Posterior cingulate gyrus (tissue), 11 donors: ENCODE data around the gene GSAP.
"Not testable (repeated sequence)": the region's sequence is repeated elsewhere in the genome, so short reads cannot be mapped to it uniquely, and the experiment has no call there.

Source experiments
- DNase-seq, 10 donors: peaks; one replicate each; pipeline versions ENCODE4 v3.0.0 to v3.0.0-alpha.2; 2020 to 2021; ENCODE audit warnings: mixed read lengths in 3 of 10
- intact Hi-C: fragments of 100-400 bp; cut with DNase I; formaldehyde crosslinking; loops from one replicate; pipeline ENCODE4 v1.15.1; 2023

GSAP gene

GRCh38 chr7:77334039-77334438 is 82.1 kb downstream of the GSAP start:
- intact Hi-C loops, DNase-seq: not testable (repeated sequence)

DNA sequence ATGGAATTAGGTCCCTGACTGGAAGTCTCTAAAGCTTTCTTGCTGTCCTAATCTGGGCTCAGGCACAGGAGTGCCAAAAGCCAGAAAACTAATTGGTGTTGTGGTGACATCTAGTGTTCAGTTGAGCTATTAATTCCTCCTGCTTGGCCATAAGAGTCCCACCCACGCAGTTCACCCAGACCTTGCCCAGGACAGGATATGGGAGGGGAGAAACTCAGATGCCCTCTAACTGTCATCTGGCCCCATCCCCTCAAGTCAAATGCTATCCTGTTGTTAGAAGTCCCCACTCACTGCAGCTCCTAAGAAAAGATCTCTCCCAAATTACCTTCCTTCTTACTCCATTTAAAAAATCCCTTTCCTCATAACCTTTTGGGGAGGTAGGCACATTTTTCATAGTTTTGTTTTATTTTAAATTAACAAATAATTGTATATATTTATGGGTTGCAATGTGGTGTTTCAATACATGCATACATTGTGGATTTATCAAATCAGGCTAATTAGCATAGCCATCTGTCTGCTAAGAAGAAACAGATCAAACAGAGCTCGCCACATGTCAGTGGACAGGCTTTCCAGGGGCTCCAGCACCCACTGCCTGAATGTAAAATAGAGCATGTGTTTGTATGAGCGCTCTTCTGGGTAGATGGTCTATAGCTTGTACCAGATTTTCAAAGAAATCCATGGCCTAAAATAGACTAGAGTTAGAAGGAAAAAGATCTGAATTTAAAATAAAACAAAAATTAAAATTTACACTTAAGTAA is 84.0 kb downstream of the GSAP start:
- peak in 7 of 10 donors; percentile 23 to 87 (median 42) for DNase-seq
- intact Hi-C loops, result loop anchor here (2.0 kb wide), 1 partner anchor 203 kb away; no protein-coding TSS in a partner anchor

DNA sequence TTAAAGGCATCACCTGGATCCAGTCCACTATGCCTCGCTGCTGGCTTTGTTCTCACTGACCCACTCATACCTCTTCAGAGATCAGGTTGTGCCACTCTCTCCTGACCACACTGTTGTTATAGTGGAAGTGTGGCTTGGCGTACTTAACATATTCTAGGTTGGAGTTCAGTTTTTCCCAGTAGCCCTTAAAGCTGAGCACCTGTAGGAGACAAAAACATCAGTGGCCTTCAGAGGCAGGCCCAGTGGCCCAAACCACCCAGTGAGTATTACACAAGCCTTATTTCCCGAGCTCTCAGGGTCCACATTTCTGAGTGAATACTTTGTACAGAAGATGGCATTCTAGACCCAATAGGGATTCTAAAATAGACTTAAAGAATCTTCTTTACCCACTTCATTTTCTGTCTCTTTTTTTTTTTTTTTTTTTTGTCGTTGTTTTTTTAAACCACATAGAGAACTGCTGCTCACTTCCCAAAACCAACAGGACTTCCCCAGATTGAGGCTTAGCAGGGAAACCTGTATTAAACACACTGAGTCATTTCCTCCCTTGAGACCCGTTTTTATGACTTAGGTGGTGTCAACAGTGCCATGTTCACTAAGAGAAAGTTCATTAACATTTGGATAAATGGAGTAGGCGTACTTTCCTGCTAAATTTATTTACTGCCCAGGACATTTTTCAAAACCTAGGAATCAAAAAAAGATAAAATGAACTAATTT is 85.8 kb downstream of the GSAP start:
- intact Hi-C loops, result loop anchor here (2.0 kb wide), 1 partner anchor 202 kb away; no protein-coding TSS in a partner anchor

GRCh38 chr7:77329466-77330168 is 86.5 kb downstream of the GSAP start:
- DNase-seq, result no peak
- intact Hi-C loops, result loop anchor here (2.0 kb wide), 1 partner anchor 201 kb away; no protein-coding TSS in a partner anchor

More for the DNA sequence above, 85.8 kb downstream of the GSAP start:
- DNase-seq, result no peak

GRCh38 chr7:77328669-77329068 is 87.5 kb downstream of the GSAP start:
- intact Hi-C loops, result no loop called here
- no peak for DNase-seq

GRCh38 chr7:77327932-77328628 is 88.1 kb downstream of the GSAP start:
- DNase-seq, result no peak
- intact Hi-C loops, result no loop called here

DNA sequence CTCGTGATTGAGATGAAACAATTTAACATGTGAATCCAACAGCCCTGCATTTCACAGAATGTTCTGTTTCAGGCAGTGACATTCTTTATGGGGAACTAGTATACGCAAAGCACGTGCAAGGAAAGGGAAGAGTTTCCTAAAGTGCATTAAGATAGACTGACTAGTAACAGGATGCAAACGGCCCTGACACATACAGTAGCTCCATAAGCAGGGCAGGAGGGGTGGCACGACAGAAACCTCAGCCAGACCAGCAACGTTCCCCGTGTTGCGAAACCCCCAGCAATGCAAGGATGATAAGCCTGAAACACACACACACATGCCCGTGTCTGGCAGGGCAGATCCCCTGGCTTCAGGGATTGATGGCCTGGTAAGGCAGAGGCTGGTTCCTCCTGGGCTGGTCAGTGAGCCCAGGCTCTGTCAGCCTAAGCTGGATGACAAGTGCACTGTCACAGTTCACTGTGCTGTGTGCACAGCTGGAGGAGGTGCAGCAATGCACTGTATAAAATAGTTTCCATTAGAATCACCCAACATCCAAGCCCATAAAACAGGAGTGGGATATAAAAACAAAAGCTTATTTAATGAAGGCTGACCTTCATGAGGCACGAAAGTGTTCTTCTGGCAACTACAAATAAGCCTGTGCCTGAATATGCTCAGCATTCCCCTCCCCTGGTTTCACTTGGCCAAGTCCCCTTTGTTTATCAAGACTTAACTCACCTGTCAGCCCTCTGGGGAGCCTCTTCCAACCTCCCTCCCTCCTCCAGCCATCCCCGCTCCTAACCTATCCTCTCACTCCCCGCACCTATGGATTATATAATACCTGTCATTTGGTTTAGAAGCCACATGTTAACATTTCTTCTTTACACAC is 88.8 kb downstream of the GSAP start:
- intact Hi-C loops, result no loop called here

GRCh38 chr7:77326131-77326530 is 90.0 kb downstream of the GSAP start:
- DNase-seq, result no peak
- intact Hi-C loops, result no loop called here

More for the DNA sequence above, 88.8 kb downstream of the GSAP start:
- DNase-seq, result no peak

GRCh38 chr7:77321300-77321699 is 94.8 kb downstream of the GSAP start:
- DNase-seq, result no peak
- intact Hi-C loops, result no loop called here

DNA sequence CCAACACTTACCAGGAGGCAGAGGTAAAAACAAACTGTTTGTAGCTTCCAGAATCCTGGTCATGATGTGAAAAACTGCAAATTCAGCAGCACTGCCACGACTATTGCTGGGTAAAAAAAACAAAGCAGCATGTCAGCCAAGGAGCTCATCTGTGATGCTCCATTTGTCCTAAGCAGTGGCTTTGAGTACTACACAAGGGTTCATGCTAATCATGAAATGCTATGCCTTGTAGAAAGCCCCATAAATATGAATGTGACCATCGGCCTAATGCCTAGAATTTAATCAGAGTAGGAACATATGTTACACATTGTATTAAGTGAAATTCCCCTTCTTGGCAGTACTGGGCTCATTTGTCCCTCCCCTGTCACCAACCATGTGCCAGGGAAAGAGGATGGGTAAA is 95.4 kb downstream of the GSAP start:
- no peak for DNase-seq
- intact Hi-C loops, result no loop called here

- intact Hi-C loops, result no loop called here
- no peak for DNase-seq
Observed at GRCh38 chr7:77320137-77320536, 96.0 kb downstream of the GSAP start.

DNA sequence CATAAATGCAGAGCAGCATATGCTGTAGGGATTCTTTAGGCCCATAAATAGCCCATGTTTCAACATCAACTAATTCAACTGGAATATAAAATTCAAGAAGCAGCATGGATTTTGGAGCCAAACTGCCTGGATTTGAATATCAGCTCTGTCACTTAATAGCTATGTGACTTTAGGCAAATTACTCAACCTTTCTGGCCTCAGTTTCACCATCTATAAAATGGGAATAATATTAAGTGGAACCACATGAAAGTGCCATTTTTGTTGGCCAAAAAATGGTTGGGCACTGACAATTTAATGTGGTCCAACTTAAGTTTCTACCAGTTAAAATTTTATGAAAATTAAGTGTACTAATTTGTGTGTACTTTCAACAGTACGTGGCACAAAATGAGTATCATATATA is 98.1 kb downstream of the GSAP start:
- intact Hi-C loops, result no loop called here
- DNase-seq, result no peak

DNA sequence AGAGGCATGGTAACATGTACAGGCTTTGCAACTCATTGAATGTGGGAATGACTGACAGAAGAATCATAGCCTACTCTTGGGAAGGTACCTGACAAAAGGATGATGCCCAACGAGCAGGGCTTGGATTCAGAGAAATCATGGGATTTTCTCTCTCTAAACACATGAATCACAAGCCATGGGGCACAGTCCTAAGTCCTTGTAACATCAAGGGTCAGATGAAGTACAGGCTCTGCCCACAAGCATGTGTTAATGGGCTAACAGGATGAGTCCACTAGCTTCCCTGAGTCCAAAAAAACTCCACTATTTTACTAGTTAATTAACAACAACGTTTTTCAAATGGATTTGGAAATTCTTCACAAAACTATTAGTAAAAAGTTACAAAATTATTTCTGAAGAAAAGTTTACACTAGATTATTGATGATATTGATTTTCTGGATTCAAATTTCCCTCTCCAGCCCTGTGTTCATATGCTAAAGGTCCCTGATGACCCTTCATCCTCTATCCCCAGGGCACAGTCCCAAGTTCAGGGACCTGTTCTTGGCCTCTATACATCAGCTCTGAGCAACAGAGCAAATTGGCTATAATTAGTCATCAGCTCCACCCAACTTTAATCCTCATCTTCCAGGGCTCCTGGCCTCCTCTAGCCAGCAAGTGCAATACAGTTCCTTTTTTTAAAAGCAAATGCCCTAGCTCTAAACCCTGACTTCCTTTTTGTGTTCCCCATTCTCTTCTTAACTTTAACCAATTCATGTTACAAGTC is 99.8 kb downstream of the GSAP start:
- intact Hi-C loops, result no loop called here
- no peak for DNase-seq

DNA sequence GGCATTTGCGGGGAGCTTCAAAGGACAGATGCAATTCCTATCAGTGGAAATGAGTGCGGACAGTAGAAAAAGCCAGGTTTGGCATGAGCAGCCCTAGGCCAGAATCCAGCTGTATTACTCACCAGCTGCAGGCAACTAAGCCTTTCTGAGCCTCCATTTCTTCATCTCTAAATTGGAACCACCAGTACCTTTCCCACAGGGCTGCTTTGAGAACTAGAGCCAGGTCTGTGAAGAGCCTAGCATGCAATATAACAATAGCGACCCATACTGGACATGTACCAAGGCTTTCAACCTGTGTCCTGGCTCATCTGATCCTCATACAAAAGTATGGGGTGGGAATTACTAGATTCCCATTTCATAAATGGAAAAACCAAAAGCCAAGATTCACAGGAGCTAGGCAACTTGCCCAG is 101.0 kb downstream of the GSAP start:
- no peak for DNase-seq
- intact Hi-C loops, result no loop called here

DNA sequence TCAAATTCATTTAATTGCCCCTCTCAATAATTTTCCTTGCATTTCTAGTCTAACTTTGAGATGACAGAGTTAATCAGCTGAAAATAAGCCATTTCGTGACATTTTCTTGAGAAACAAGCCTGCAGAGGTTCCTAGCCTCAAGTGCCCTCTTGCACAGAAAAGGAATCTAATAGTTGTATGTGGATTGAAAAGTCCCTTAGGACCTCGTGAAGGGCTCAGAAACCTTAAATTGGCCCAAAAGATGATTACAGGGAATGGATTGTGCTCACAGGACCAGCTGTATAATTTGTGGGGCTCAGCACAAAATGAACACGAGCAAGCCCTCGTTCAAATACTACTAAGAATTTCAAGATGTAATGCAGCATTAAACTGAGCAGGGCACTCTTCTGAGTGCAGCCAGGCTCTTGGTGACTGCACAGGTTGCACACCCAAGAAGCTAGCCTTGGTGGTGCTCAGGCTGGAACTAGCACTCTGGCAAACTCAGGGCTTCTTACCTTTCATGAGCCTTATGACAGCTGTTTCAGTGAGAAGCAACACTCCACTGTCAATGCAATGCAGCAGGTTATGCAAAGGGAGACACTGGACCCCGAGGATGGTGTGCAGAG is 102.2 kb downstream of the GSAP start:
- intact Hi-C loops, result no loop called here
- no peak for DNase-seq

DNA sequence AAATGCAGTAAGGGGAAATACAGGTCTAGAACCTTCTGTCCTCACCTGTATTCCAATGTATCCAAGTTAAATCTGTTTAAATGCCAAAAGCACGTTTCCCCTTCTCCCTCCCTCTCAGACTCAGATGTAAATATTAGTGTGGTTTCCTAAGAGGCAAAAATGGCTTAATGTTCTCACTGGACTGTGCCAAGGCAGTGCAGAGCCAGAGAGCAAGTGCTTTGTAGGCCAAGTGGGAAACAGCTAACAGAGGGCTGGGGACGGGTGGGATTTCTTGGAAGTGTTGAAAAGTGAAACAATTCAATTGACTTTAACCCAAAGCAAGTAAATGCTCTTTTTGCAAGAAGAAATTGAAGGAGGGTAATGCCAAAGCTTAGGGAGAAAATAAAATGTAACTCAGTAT is 103.1 kb downstream of the GSAP start:
- no peak for DNase-seq
- intact Hi-C loops, result no loop called here

GRCh38 chr7:77310982-77311381 is 105.2 kb downstream of the GSAP start:
- no peak for DNase-seq
- intact Hi-C loops, result no loop called here

DNA sequence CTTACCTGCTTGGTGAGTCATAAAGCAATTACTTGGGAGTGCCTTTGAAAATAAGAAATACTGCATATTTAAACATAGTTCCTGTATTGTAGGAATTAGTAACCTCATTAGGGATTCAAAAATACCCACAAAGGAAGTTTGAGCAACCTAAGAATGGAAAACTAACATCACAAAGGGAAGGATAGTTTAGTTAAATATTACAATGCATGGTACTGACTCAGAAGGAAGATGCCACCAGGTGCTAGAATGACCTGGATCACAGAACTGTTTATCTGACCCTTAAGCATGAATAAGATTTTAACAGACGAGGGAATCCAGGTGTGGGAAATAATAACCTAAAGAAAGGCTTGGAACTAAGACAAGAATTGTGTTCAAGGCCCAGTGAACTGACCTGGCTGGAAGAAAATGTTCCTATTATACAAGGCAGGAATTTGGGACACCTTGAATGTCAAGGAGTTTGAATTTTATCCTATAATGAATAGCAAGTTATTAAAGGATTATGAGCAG is 106.4 kb downstream of the GSAP start:
- intact Hi-C loops, result no loop called here
- no peak for DNase-seq
